WTC11 (cell line): ENCODE results near the gene ZNF579.

ENCODE experiments used
- ATF6 ChIP-seq: sonication (generic); formaldehyde crosslinking; IDR thresholded peaks from 2 replicates; pipeline ENCODE4 v1.8.1; 2023; ENCODE audit warnings: mild to moderate bottlenecking, missing genetic modification reagents
- CTCF ChIP-seq: fragments of 200-600 bp; IDR thresholded peaks from 2 replicates; pipeline ENCODE4 v1.8.0; 2022; ENCODE audit warnings: antibody characterized with exemption
- FOXP1 ChIP-seq: sonication (generic); formaldehyde crosslinking; IDR thresholded peaks from 2 replicates; pipeline ENCODE4 v1.8.0; 2022; ENCODE audit warnings: missing genetic modification reagents, mild to moderate bottlenecking, moderate library complexity, borderline replicate concordance
- IRF1 ChIP-seq: sonication (generic); formaldehyde crosslinking; IDR thresholded peaks from 2 replicates; pipeline ENCODE4 v1.8.0; 2023; ENCODE audit warnings: missing genetic modification reagents
- MAX ChIP-seq: sonication (generic); formaldehyde crosslinking; IDR thresholded peaks from 2 replicates; pipeline ENCODE4 v1.8.0; 2022; ENCODE audit warnings: mild to moderate bottlenecking, missing genetic modification reagents
- TEAD4 ChIP-seq: sonication (generic); formaldehyde crosslinking; IDR thresholded peaks from 2 replicates; pipeline ENCODE4 v1.8.0; 2022; ENCODE audit warnings: mild to moderate bottlenecking, missing genetic modification reagents

- TF ChIP-seq FOXP1 (CRISPR knock-in tag) (no peak), MAX (CRISPR knock-in tag) (no peak), CTCF (no peak), ATF6 (CRISPR knock-in tag) (no peak), IRF1 (CRISPR knock-in tag) (no peak), TEAD4 (no peak)
Observed at GRCh38 chr19:55605207-55605636, 24.6 kb upstream of the ZNF579 start.
